ENCODE results near the gene TSTD2.

The TSTD2 gene

DNA sequence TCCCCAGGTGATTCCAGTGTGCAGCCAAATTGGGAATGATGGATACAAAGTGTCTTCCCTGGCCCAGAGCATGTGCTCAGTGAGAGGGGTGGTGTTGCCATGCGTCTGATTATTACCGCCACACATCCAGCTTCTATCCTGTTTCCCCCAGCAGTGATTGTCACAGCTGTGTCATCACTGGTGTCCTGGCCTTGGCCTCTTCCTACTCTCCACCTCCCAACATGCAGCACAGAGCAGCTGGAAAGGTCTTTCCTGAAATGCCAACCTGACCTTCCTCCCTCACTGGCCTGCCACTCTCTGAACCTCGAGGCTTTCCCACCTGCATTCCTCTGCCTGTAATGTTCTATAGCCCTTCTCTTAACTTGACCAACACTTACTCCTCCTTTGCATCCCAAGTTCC, 71.7 kb downstream of the TSTD2 start:
- DNase-seq: no peak

GRCh38 chr9:97560851-97561250, 72.3 kb downstream of the TSTD2 start:
- no peak for DNase-seq

DNA sequence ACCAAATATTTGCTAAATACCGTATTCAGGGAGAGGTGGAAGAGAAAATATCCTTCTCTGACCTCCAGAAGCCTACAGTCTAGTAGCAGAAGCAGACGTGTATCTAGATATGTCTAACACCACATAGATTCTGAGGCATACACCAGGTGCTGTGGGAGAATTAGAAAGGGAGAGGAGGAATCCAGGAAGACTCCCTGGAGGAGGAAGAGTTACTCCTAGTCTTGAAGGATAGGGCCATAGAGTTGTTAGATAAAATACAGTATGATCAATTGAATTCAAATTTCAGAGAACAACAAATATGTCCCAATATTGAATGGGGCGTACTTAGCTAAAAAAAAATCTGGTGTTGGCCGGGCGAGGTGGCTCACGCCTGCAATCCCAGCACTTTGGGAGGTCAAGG, 73.0 kb downstream of the TSTD2 start:
- DNase-seq: no peak

GRCh38 chr9:97559111-97559514, 74.1 kb downstream of the TSTD2 start:
- DNase-seq: no peak

GRCh38 chr9:97558701-97559101, 74.5 kb downstream of the TSTD2 start:
- DNase-seq: no peak

GRCh38 chr9:97557606-97558095, 75.5 kb downstream of the TSTD2 start:
- no peak for DNase-seq

- DNase-seq: no peak
These were observed 76.2 kb downstream of the TSTD2 start for GRCh38 chr9:97556721-97557605.

GRCh38 chr9:97556036-97556720, 77.0 kb downstream of the TSTD2 start:
- DNase-seq: no peak

- no peak for DNase-seq
These were observed 78.0 kb downstream of the TSTD2 start for GRCh38 chr9:97555164-97555563.

DNA sequence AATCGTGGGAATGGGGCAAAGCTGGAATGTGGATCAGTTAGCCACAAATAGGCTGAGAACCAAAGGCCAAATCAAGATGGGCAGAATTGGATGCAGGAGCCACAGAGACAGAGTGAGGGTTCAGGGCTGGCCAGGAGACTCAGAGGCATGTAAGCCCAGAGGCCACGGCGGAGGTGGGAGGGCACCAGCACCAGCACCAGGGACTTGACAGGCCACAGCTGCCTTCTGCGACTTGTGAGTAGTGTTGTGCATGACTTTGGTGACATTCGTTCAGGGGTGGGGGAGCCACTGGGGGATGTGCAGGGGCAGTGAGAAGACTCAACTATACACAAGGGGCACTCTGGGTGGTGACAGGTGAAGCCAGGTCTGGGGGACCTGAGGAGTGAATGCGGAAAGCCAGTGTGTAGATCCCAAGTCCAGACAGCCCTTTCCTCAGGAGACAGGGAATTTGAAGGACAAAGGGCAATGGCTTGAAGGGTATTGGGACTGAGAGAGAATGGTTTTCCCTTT, 78.5 kb downstream of the TSTD2 start:
- DNase-seq: no peak

GRCh38 chr9:97553841-97554240, 79.3 kb downstream of the TSTD2 start:
- DNase-seq: no peak

DNA sequence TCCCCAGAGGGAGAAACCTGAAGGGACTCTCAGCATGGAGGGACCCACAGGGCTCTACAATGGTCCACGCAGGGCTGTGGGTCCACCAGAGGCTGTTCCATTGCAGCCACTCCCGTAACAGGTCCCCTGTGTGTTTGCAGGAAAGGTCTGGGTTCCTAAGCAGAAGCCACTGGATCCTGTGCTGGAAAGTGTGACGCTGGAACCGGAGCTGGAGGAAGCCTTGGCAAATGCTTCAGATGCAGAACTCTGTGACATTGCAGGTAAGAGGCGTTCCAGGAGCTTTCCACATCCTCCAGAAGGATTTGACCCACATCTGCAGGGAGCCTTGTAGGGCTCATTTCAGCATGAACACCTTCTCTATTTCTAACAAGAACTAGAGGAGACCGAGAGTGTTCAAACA, 80.0 kb downstream of the TSTD2 start:
- no peak for DNase-seq

DNA sequence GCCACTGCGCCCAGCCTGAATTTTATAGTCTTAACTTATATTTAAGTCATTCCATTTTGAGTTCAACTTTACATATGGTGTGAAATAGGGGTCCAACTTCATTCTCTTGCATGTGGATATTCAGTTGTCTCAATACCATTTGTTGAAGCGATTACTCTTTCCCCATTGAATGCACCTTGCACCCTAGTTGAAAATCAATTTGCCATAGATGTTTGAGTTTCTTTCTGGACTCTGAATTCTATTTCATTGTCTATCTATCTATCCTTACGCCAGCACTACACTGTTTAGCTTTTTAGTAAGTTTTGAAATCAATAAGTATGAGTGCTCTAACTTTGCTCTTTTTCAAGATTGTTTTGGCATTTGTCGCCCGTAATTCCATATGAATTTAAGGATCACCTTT, 81.9 kb downstream of the TSTD2 start:
- no peak for DNase-seq

DNA sequence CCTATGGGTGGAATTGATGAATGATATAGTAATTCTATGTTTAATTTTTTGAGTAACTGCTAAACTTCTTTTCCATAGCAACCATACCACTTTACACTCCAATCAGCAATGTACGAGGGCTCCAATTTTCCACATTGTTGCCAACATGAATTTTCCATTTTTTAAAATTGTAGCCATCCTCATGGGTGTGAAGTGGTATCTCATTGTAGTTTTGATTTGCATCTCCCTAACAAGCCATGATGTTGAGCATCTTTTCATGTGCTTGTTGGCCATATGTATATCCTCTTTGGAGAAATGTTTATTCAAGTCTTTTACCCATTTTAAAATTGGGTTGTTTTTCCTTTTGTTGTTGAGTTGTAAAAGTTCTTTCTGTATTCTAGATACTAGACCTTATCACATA, 82.8 kb downstream of the TSTD2 start:
- DNase-seq: no peak
